Measurements from ENCODE around the gene COX5A. TPM values are rescaled to one million over a fixed set of nuclear protein-coding genes. Genes with fewer than 3 reads are reported as not detected.

The COX5A gene
- 19.4 and 37.5 TPM in 2 replicates for total RNA-seq (ENCODE audit: low replicate concordance)

GRCh38 chr15:74937590-74938371 is at the start of gene COX5A:
Gene COX5A (minus strand): TSS chr15:74938073. CDS start chr15:74938014, 59 bp downstream.

GRCh38 chr15:74956648-74957475 is 19.0 kb upstream of the COX5A start, which contains the start of gene RPP25:
Gene RPP25 (minus strand): TSS chr15:74956772. CDS start chr15:74956583, 189 bp downstream.

GRCh38 chr15:74906450-74907162 is 31.3 kb downstream of the COX5A start, which contains the start of gene FAM219B:
Gene FAM219B (minus strand): TSS chr15:74906851. CDS start chr15:74906800, 51 bp downstream.

GRCh38 chr15:74889883-74890664 is 47.8 kb downstream of the COX5A start, which contains the start of gene MPI:
Gene MPI (plus strand): TSS chr15:74890042. CDS start chr15:74890074, 32 bp downstream.

GRCh38 chr15:74873036-74873755 is 64.7 kb downstream of the COX5A start, which contains the start of gene SCAMP2:
Gene SCAMP2 (minus strand): TSS chr15:74873365. CDS start chr15:74873255, 110 bp downstream.

Other genes with a start within 250 kb of the COX5A start
- 10.9 and 11.0 TPM in 2 replicates for gene EDC3, start 242.0 kb downstream of the COX5A start, total RNA-seq (ENCODE audit: low replicate concordance)
- 0.45 TPM in 1 of 2 replicates, not detected in the other for gene CYP1A1, start 212.5 kb downstream of the COX5A start, total RNA-seq (ENCODE audit: low replicate concordance)
- gene CYP1A2, start 189.2 kb downstream of the COX5A start, total RNA-seq (ENCODE audit: low replicate concordance): not detected in 2 replicates
- 21.3 and 22.6 TPM in 2 replicates for gene CSK, start 156.0 kb downstream of the COX5A start, total RNA-seq (ENCODE audit: low replicate concordance)
- gene LMAN1L, start 125.2 kb downstream of the COX5A start, total RNA-seq (ENCODE audit: low replicate concordance): not detected in 2 replicates
- gene CPLX3, start 111.4 kb downstream of the COX5A start, total RNA-seq (ENCODE audit: low replicate concordance): not detected in 2 replicates
- 4.4 and 11.4 TPM in 2 replicates for gene ULK3, start 94.9 kb downstream of the COX5A start, total RNA-seq (ENCODE audit: low replicate concordance)
- gene SCAMP2, start 64.7 kb downstream of the COX5A start, total RNA-seq (ENCODE audit: low replicate concordance): 9.2 and 15.6 TPM in 2 replicates
- gene MPI, start 48.0 kb downstream of the COX5A start, total RNA-seq (ENCODE audit: low replicate concordance): 57.1 and 62.5 TPM in 2 replicates
- gene FAM219B, start 31.2 kb downstream of the COX5A start, total RNA-seq (ENCODE audit: low replicate concordance): 31.7 and 35.6 TPM in 2 replicates
- 1.8 and 4.4 TPM in 2 replicates for gene RPP25, start 18.7 kb upstream of the COX5A start, total RNA-seq (ENCODE audit: low replicate concordance)
- 0.94 and 1.3 TPM in 2 replicates for gene SCAMP5, start 57.5 kb upstream of the COX5A start, total RNA-seq (ENCODE audit: low replicate concordance)
- 3.3 and 10.1 TPM in 2 replicates for gene PPCDC, start 85.5 kb upstream of the COX5A start, total RNA-seq (ENCODE audit: low replicate concordance)

Data from smooth muscle cell of the coronary artery (primary cell).